Esophagus squamous epithelium (tissue), 4 donors: ENCODE data around the gene APOA4.

Experiments
- POLR2A ChIP-seq, 4 donors: fragments of 450-650 bp; IDR thresholded peaks; one replicate each; pipeline ENCODE4 v1.6.1; 2017; ENCODE audit warnings: antibody characterized with exemption in 4 of 4, mild to moderate bottlenecking in 4 of 4, moderate library complexity in 3 of 4
- TF ChIP-seq, protein P1 (sequence below), 6 experiments: fragments of 450-650 bp in 4 of 6; fragments of 200-600 bp in 2 of 6; sonication (generic) in 2 of 6; IDR thresholded peaks; one replicate each; pipeline ENCODE4 v1.5.1; 2016 to 2019; ENCODE audit warnings: antibody characterized with exemption in 6 of 6, mild to moderate bottlenecking in 4 of 6, moderate library complexity in 4 of 6

DNA sequence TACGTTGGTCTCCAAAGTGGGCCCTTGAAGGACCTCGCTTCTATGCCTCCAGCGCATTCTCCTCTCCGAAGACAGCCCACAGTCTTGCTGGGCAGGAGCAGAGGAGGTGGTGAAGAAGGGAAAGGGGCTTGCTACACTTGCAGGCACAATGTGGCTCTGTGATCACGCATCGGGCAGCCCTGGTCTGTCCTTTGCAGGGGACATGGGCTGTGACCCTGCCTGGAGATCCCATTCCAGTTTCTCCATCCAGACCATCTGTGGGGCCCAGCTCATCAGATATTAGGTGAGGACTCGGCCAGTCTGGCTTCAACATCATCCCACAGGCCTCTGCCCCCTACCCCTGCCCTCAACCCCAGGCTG, 13.5 kb upstream of the APOA4 start:
- TF ChIP-seq, protein P1, sequence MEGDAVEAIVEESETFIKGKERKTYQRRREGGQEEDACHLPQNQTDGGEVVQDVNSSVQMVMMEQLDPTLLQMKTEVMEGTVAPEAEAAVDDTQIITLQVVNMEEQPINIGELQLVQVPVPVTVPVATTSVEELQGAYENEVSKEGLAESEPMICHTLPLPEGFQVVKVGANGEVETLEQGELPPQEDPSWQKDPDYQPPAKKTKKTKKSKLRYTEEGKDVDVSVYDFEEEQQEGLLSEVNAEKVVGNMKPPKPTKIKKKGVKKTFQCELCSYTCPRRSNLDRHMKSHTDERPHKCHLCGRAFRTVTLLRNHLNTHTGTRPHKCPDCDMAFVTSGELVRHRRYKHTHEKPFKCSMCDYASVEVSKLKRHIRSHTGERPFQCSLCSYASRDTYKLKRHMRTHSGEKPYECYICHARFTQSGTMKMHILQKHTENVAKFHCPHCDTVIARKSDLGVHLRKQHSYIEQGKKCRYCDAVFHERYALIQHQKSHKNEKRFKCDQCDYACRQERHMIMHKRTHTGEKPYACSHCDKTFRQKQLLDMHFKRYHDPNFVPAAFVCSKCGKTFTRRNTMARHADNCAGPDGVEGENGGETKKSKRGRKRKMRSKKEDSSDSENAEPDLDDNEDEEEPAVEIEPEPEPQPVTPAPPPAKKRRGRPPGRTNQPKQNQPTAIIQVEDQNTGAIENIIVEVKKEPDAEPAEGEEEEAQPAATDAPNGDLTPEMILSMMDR (IDR thresholded peaks at IDR 0.05) = no peak
- TF ChIP-seq POLR2A (IDR thresholded peaks at IDR 0.05) = no peak
